ENCODE data around the gene CERS6.

Gene CERS6

GRCh38 chr2:168814046-168814445, 358.0 kb downstream of the CERS6 start:
- DNase-seq, result no peak

GRCh38 chr2:168814939-168815907, 359.2 kb downstream of the CERS6 start:
- no peak for DNase-seq

GRCh38 chr2:168816369-168816768, 360.3 kb downstream of the CERS6 start:
- no peak for DNase-seq

- DNase-seq, result no peak
Observed at GRCh38 chr2:168819050-168819715, 363.1 kb downstream of the CERS6 start.

GRCh38 chr2:168819829-168820489, 363.9 kb downstream of the CERS6 start:
- no peak for DNase-seq

GRCh38 chr2:168821577-168821976, 365.5 kb downstream of the CERS6 start:
- DNase-seq, result no peak

- no peak for DNase-seq
Observed at GRCh38 chr2:168821992-168822391, 365.9 kb downstream of the CERS6 start.

All from RPMI8226 (cell line).